GM19438 (cell line): ENCODE measurements around the gene ABHD16B.
"Not testable (repeated sequence)": the region's sequence is repeated elsewhere in the genome, so short reads cannot be mapped to it uniquely, and the experiment has no call there.

Source experiments
- ATAC-seq: cut with Tn5 transposase; IDR thresholded peaks from one replicate; pipeline ENCODE4 v1.9.1; 2021; ENCODE audit warnings: low read depth; ENCODE audit not compliant: unreplicated experiment

ABHD16B gene

GRCh38 chr20:63874241-63874640 is 12.9 kb downstream of the ABHD16B start:
- ATAC-seq = not testable (repeated sequence)

- ATAC-seq = no peak
Observed at GRCh38 chr20:63876489-63877036, 15.3 kb downstream of the ABHD16B start.

- no peak for ATAC-seq
Observed at GRCh38 chr20:63877755-63878470, 16.6 kb downstream of the ABHD16B start.

- no peak for ATAC-seq
Observed at GRCh38 chr20:63878899-63879663, 17.8 kb downstream of the ABHD16B start.

GRCh38 chr20:63880901-63881300 is 19.6 kb downstream of the ABHD16B start:
- ATAC-seq = not testable (repeated sequence)

GRCh38 chr20:63881451-63882226 is 20.3 kb downstream of the ABHD16B start:
- ATAC-seq = no peak

- no peak for ATAC-seq
Observed at GRCh38 chr20:63882257-63883200, 21.2 kb downstream of the ABHD16B start.

- ATAC-seq = no peak
Observed at GRCh38 chr20:63883201-63883593, 21.9 kb downstream of the ABHD16B start.

GRCh38 chr20:63884506-63885263 is 23.4 kb downstream of the ABHD16B start:
- ATAC-seq = no peak

GRCh38 chr20:63885264-63886053 is 24.2 kb downstream of the ABHD16B start:
- no peak for ATAC-seq

- no peak for ATAC-seq
Observed at GRCh38 chr20:63886054-63886419, 24.7 kb downstream of the ABHD16B start.

- ATAC-seq = no peak
Observed at GRCh38 chr20:63886921-63887320, 25.6 kb downstream of the ABHD16B start.

- no peak for ATAC-seq
Observed at GRCh38 chr20:63889241-63890200, 28.2 kb downstream of the ABHD16B start.

- ATAC-seq = no peak
Observed at GRCh38 chr20:63890201-63890576, 28.9 kb downstream of the ABHD16B start.

- ATAC-seq = no peak
Observed at GRCh38 chr20:63890616-63891015, 29.3 kb downstream of the ABHD16B start.

- no peak for ATAC-seq
Observed at GRCh38 chr20:63891061-63892002, 30.0 kb downstream of the ABHD16B start.
